SKM-1 treated with dmso at 0.1 percent for 144 hours (cell line): Measurements from ENCODE around the gene WIPI1.

Experiments used
- DNase-seq: peaks from one replicate; lab custom pipeline; 2025; ENCODE audit not compliant: unreplicated experiment; lab: John Stamatoyannopoulos, UW

Gene WIPI1

GRCh38 chr17:68440526-68440925 lies 16.8 kb downstream of the WIPI1 start:
- DNase-seq, result no peak

DNA sequence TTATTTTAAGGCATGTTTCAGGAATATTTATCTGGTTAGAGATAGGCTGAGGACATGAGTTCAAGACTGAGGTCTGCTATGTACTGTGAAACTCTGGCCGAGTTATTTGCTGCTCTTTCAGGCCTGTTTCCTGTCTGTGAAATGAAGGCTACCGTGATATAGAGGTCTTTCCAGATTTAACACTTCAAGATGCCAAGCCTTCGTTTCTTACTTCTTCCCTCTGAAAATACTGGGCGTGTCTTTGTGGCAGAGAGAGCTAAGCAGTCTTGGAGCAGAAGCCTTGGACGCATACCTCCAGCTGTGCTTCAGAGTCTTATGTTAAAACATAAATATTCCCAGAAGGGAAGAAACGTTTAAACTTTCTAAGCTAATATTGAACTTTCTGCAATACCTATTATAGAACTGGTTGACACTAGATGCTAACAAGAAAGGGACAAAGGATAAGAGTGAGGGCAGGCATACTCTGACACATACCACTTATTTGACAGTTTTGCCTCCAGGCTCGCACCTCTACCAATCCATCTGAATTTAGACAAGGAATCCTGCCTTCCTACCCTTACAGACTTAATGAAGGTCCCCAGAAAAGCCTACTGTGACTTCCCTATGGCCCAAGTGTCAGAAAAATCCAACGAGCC lies 17.5 kb downstream of the WIPI1 start:
- DNase-seq, result no peak

GRCh38 chr17:68437979-68438822 lies 19.1 kb downstream of the WIPI1 start:
- DNase-seq, result peak; percentile 61

GRCh38 chr17:68435876-68436842 lies 21.1 kb downstream of the WIPI1 start:
- peak; percentile 68 for DNase-seq

DNA sequence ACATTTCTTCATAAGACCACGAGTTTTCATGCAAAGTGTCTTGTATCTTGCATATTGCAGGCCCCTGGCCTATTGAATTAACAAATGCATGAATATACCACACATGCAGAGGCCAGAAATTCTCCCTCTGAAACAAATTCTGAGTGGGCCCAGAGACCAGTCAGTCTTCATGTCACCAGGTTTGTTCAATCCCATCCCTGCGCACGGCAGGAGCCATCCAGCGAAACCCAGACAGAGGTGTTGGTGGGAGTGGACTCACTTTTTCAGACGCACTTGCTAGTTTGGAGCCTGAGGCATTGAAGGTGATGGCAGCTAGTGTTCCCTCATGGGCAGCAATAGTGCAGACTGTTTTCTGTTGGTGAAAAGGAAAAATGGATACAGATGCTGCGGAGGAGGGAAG lies 21.9 kb downstream of the WIPI1 start:
- no peak for DNase-seq

GRCh38 chr17:68433911-68434508 lies 23.3 kb downstream of the WIPI1 start:
- no peak for DNase-seq

DNA sequence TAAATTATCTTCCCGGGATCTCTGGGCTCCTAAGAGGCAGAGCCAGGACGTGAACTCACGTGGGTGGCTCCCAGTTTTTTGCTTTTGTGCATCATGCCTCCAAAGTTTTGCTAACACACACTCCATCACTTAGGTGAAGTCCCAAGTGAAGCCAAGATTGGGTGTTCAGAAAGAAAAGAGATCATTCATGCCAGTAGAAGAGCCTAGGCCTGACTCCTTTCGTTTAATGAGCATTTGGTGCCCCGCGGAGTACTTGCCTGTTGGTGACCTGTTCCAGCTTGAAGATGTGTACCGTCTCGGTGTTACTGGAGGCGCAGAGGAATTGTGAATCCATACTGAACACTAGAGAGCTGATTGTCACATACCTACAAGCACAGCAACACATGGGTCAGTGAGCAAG lies 24.1 kb downstream of the WIPI1 start:
- DNase-seq, result no peak

DNA sequence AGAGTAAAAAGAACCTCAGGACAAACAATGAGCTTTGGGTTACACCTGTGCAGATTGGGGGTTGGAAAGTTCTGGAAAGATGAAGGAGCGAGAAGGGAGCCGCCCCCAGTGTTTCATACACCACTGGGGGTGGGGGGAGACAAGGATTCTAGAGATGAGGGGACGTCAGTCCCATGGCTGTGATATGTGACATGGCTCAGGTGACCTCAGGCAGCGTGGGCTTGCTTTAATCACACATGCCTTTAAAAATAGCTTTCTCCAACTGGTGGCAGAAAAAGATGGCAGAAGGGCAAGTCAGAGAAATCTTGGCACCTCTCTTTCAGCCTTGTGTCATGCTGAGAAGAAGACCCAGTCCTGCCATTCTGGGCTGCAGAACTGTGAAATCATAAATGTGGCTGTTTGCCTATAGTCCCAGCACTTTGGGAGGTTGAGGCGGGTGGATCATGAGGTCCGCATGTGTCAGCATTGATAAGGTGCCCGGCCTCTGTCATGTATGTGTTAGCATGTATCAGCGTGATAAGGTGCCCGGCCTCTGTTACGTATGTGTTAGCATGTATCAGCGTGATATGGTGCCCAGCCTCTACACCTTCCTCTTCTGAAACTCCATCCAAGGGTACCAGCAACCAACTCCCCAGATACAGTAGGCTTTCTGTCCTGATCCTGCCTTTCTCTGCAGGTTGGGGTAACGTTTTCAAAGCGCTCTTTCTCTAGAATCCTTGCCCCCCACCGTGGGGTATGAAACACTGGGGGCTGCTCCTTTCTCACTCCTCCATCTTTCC lies 25.0 kb downstream of the WIPI1 start:
- no peak for DNase-seq

- peak; percentile 13 for DNase-seq
These were observed 25.6 kb downstream of the WIPI1 start for GRCh38 chr17:68431661-68432071.

GRCh38 chr17:68431045-68431608 lies 26.2 kb downstream of the WIPI1 start:
- DNase-seq, result no peak

DNA sequence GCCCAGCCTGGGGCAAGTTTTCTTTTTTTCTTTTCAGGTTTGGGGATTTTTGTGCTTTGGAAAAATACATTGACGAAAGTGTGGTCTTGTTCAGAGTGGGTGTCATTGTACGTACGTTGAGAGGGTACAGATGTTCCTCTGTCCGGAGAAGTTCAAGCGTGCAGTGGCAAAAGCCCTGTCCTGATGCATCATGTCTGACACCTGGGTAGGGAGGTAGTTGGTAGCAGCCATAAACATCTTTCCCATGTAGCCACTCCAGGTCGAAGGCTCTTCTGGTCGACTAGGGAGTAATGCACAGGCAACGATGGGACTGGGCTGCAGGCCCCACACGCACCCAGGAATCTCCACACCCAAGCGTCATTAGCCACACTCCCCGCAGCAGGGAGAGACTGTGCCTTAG lies 27.4 kb downstream of the WIPI1 start:
- DNase-seq, result no peak

GRCh38 chr17:68428498-68429172 lies 28.7 kb downstream of the WIPI1 start:
- no peak for DNase-seq

GRCh38 chr17:68427575-68427974 lies 29.7 kb downstream of the WIPI1 start:
- no peak for DNase-seq

DNA sequence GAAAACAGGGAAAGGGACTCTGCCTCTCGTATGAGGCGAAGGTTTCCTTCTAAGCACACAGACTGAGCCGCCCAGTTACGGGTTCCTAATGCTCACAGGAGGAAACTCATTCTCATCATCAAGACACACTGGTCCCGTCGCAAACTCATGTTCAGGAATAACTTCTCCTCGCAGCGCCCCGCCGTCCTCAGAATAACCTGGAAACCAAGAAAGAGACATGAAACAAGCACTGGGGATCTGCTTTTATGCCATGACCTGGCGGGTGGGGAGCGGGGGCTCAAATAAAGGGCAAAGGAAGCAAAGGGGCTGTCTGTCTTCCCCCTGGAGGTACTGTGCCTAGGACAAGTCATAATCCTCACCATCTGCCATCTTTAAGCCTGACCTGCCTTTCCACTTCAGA lies 31.3 kb downstream of the WIPI1 start:
- DNase-seq, result no peak

DNA sequence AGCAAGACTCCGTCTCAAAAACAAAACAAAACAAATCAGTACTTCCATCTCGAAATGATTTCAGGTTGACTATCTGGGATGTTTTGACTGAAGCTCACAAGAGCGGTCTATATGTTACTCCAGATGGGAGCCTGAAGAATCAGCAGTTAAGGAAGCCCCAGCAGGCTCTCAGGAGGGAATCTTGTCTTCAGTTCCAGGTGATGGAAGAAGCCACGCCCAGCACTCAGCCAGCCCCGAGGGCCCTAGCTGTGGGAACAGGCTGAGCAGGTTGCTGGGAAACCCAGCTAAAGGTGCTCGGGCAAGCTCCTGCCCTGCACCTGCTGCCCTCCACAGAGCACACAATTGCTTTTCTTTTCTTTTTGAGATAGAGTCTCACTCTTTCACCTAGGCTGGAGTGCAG lies 32.4 kb downstream of the WIPI1 start:
- DNase-seq, result no peak

GRCh38 chr17:68424203-68424602 lies 33.1 kb downstream of the WIPI1 start:
- DNase-seq, result no peak

DNA sequence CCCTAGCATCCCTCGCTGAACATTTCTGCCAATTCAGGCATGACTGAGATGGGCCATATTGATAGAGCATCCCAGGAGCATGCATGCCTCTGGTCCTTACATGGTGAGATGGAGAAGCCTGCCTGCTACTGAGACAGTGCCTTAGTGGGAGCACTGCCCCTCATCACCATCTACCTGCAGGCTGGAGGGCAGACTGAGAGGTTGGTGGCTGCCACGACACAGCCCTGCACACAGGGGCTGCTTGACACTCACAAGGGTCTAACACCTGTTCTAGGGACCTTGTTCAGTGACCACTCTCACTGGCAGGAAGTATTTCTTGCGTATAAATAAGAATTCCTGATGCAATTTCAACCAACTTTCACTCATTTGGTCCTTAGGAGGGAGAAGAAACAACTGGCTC lies 34.0 kb downstream of the WIPI1 start:
- DNase-seq, result no peak

GRCh38 chr17:68422821-68423220 lies 34.5 kb downstream of the WIPI1 start:
- DNase-seq, result no peak

DNA sequence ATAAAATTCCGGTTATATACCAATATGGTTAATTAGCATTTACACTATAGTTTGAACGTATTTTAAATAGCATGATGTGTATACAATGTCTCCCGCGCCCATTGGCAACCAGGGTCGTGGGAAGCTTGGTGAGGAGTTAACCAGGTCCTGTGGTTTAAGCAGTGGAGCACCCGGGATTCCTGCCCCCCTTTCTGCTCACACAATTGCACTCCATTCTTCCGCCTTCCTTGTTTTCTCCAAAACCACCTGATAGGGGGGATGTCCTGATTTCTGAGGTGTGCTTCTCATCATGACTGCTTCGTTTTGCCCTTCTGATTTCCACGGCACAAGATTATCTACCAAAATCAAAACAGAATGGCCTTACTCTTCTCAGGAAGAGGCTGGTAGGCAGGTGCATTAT lies 35.8 kb downstream of the WIPI1 start:
- no peak for DNase-seq
